Uterus (tissue), 4 donors: ENCODE measurements around the gene PFKM. TPM values are rescaled to one million over a fixed set of nuclear protein-coding genes. Genes with fewer than 3 reads are reported as not detected.

Experiments
- DNase-seq, 2 donors: peaks; one replicate each; pipeline ENCODE4 v3.0.0-alpha.2; 2019 to 2020
- H3K27ac ChIP-seq, 2 donors: fragments of 200-600 bp; sonication (generic); 1 replicate in 1 of 2; 2 replicates in 1 of 2; pipeline ENCODE4 v1.5.1; 2016 to 2018
- H3K27me3 ChIP-seq, 2 donors: fragments of 200-600 bp; sonication (generic); one replicate each; pipeline ENCODE4 v1.5.1; 2018 to 2019; ENCODE audit warnings: control low read depth in 1 of 2
- H3K36me3 ChIP-seq, 2 donors: fragments of 200-600 bp; sonication (generic); one replicate each; pipeline ENCODE4 v1.5.1; 2019; ENCODE audit warnings: control low read depth in 1 of 2
- H3K4me1 ChIP-seq, 2 donors: fragments of 200-600 bp; sonication (generic); one replicate each; pipeline ENCODE4 v1.5.1; 2018 to 2019; ENCODE audit warnings: control low read depth in 1 of 2
- H3K4me3 ChIP-seq, 2 donors: fragments of 200-600 bp; sonication (generic); 1 replicate in 1 of 2; 2 replicates in 1 of 2; pipeline ENCODE4 v1.5.1; 2018 to 2019; ENCODE audit warnings: mild to moderate bottlenecking in 1 of 2
- H3K9me3 ChIP-seq, 2 donors: fragments of 200-600 bp; sonication (generic); one replicate each; pipeline ENCODE4 v1.5.1; 2019; ENCODE audit warnings: control low read depth in 1 of 2
- CTCF ChIP-seq, 4 experiments: fragments of 200-600 bp in 2 of 4; fragments of 450-650 bp in 2 of 4; sonication (generic) in 2 of 4; IDR thresholded peaks; one replicate each; pipeline ENCODE4 v1.5.1; 2016 to 2019; ENCODE audit warnings: antibody characterized with exemption in 4 of 4, mild to moderate bottlenecking in 2 of 4, moderate library complexity in 1 of 4
- POLR2A ChIP-seq, 2 donors: fragments of 450-650 bp; IDR thresholded peaks; one replicate each; pipeline ENCODE4 v1.6.1; 2016; ENCODE audit warnings: antibody characterized with exemption in 2 of 2, mild to moderate bottlenecking in 1 of 2, moderate library complexity in 1 of 2
- intact Hi-C: fragments of 100-400 bp; cut with DNase I; formaldehyde crosslinking; loops from one replicate; pipeline ENCODE4 v1.15.1; 2023; ENCODE audit warnings: low total_unique reads
- total RNA-seq, 4 donors: library from RNA; depleted of rRNA in 3 of 4; stranded (reverse); fragments of >200 nt in 3 of 4; gene quantifications; one replicate each; pipeline versions ENCODE4 v1.1.0 to v1.2.4, GENCODE V29; 2014 to 2023
- donor health status: DM: yes; HTN: yes; CAD: no.

Gene PFKM
- total RNA-seq, 4 donors from 2014 or later, result 30.9 to 150 (median 70.8) TPM

- H3K27ac ChIP-seq, result peak overlapping the region; percentile 1 to 65
Observed at GRCh38 chr12:48175613-48176416, 56.7 kb downstream of the PFKM start.

GRCh38 chr12:48176417-48176751 is 57.2 kb downstream of the PFKM start:
- Histone ChIP-seq H3K4me1 (no peaks in the 10 kb centered on the region), H3K27ac (peak overlapping the region; percentile 1 to 65), H3K27me3 (no peaks in the 10 kb centered on the region), H3K9me3 (no peaks in the 10 kb centered on the region), H3K4me3 (no peak overlapping the region), H3K36me3 (no peaks in the 10 kb centered on the region)
- TF ChIP-seq CTCF (IDR thresholded peaks at IDR 0.05), result no peak
- no peak for TF ChIP-seq POLR2A (IDR thresholded peaks at IDR 0.05)
- no peak for DNase-seq
- intact Hi-C loops, result no loop called here

More at GRCh38 chr12:48175613-48176416, 56.7 kb downstream of the PFKM start:
- H3K36me3 ChIP-seq, result no peaks in the 10 kb centered on the region
- intact Hi-C loops, result no loop called here
- no peaks in the 10 kb centered on the region for H3K27me3 ChIP-seq
- DNase-seq, result no peak
- no peak overlapping the region for H3K4me3 ChIP-seq
- no peak for TF ChIP-seq CTCF (IDR thresholded peaks at IDR 0.05)
- TF ChIP-seq POLR2A (IDR thresholded peaks at IDR 0.05), result no peak
- no peaks in the 10 kb centered on the region for H3K4me1 ChIP-seq
- H3K9me3 ChIP-seq, result no peaks in the 10 kb centered on the region

GRCh38 chr12:48177982-48178381 is 58.8 kb downstream of the PFKM start:
- no peak for TF ChIP-seq CTCF (IDR thresholded peaks at IDR 0.05)
- TF ChIP-seq POLR2A (IDR thresholded peaks at IDR 0.05), result no peak
- Histone ChIP-seq H3K27me3 (no peaks in the 10 kb centered on the region), H3K4me1 (no peaks in the 10 kb centered on the region), H3K9me3 (no peaks in the 10 kb centered on the region), H3K36me3 (no peaks in the 10 kb centered on the region), H3K4me3 (no peak overlapping the region), H3K27ac (no peak overlapping the region)
- intact Hi-C loops, result no loop called here
- DNase-seq, result no peak

- no peaks in the 10 kb centered on the region for H3K27me3 ChIP-seq
- no peaks in the 10 kb centered on the region for H3K4me1 ChIP-seq
- H3K9me3 ChIP-seq, result no peaks in the 10 kb centered on the region
- no peak overlapping the region for H3K4me3 ChIP-seq
- intact Hi-C loops, result no loop called here
- H3K27ac ChIP-seq, result peak overlapping the region in 1 of 2 donors; percentile 20
- H3K36me3 ChIP-seq, result no peaks in the 10 kb centered on the region
- TF ChIP-seq CTCF (IDR thresholded peaks at IDR 0.05) (no peak), POLR2A (IDR thresholded peaks at IDR 0.05) (no peak)
- no peak for DNase-seq
Observed at GRCh38 chr12:48179466-48179865, 60.3 kb downstream of the PFKM start.

- no peaks in the 10 kb centered on the region for H3K27me3 ChIP-seq
- TF ChIP-seq POLR2A (IDR thresholded peaks at IDR 0.05) (no peak), CTCF (IDR thresholded peaks at IDR 0.05) (no peak)
- no peak overlapping the region for H3K27ac ChIP-seq
- H3K4me3 ChIP-seq, result no peak overlapping the region
- intact Hi-C loops, result no loop called here
- no peaks in the 10 kb centered on the region for H3K4me1 ChIP-seq
- H3K36me3 ChIP-seq, result no peaks in the 10 kb centered on the region
- DNase-seq, result no peak
- no peaks in the 10 kb centered on the region for H3K9me3 ChIP-seq
Observed at GRCh38 chr12:48180424-48180823, 61.3 kb downstream of the PFKM start.
